Neural crest cell (in vitro differentiated cells): ENCODE measurements around the gene PFDN4. TPM values are rescaled to one million over a fixed set of nuclear protein-coding genes. Genes with fewer than 3 reads are reported as not detected.
"Not testable (repeated sequence)": the region's sequence is repeated elsewhere in the genome, so short reads cannot be mapped to it uniquely, and the experiment has no call there.

Source experiments
- DNase-seq: peaks from one replicate; pipeline ENCODE4 v3.0.0; 2021; ENCODE audit warnings: low read depth, mixed read lengths, low spot score
- H3K27ac Mint-ChIP-seq: one replicate; pipeline ENCODE4 v1.8.0; 2021; ENCODE audit warnings: mild to moderate bottlenecking, mixed read lengths; ENCODE audit not compliant: unreplicated experiment
- H3K27me3 Mint-ChIP-seq: 2 replicates; pipeline ENCODE4 v1.8.0; 2021; ENCODE audit warnings: low read depth, mild to moderate bottlenecking, mixed read lengths
- H3K36me3 Mint-ChIP-seq: 2 replicates; pipeline ENCODE4 v1.8.0; 2021; ENCODE audit warnings: low read depth, mild to moderate bottlenecking, mixed read lengths
- H3K4me1 Mint-ChIP-seq: 2 replicates; pipeline ENCODE4 v1.8.0; 2021; ENCODE audit warnings: mixed read lengths
- H3K4me3 Mint-ChIP-seq: one replicate; pipeline ENCODE4 v1.8.0; 2021; ENCODE audit warnings: mild to moderate bottlenecking, mixed read lengths
- H3K9me3 Mint-ChIP-seq: 2 replicates; pipeline ENCODE4 v1.8.0; 2021; ENCODE audit warnings: mixed read lengths
- total RNA-seq: library from RNA; stranded (reverse); gene quantifications from 2 replicates; pipeline ENCODE4 v1.2.1, GENCODE V29; 2021
- TF ChIP-seq, protein P1 (sequence below): fragments of 200-600 bp; sonication (generic); conservative IDR thresholded peaks from 2 replicates; pipeline ENCODE4 v1.5.0; 2021; ENCODE audit warnings: antibody characterized with exemption, mild to moderate bottlenecking

The PFDN4 gene
- total RNA-seq, 1 donor from 2014 or later: 34.7 TPM

DNA sequence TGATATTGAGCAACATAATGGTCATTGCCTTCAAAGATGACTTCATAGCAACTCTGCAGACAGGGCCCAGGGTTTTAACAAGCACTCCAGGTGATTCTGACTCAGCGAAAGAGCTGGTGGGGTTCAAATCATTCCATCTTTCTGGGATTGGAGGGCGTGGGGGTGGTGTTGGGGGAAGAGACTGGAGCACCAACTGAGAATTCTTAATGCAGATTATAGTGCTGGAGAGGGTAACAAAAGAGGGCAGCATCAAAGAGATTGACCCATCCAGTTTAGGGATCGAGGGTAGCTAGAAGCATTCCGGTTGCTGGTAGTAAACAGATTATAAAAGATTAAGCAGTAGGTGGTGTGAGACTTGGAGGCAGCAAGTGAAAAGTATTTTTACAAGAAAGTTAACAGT is 15.9 kb downstream of the PFDN4 start:
- DNase-seq: no peak
- H3K27ac Mint-ChIP-seq: no peak overlapping the region
- no peak overlapping the region for H3K4me3 Mint-ChIP-seq
- no peaks in the 10 kb centered on the region for H3K9me3 Mint-ChIP-seq
- TF ChIP-seq, protein P1, sequence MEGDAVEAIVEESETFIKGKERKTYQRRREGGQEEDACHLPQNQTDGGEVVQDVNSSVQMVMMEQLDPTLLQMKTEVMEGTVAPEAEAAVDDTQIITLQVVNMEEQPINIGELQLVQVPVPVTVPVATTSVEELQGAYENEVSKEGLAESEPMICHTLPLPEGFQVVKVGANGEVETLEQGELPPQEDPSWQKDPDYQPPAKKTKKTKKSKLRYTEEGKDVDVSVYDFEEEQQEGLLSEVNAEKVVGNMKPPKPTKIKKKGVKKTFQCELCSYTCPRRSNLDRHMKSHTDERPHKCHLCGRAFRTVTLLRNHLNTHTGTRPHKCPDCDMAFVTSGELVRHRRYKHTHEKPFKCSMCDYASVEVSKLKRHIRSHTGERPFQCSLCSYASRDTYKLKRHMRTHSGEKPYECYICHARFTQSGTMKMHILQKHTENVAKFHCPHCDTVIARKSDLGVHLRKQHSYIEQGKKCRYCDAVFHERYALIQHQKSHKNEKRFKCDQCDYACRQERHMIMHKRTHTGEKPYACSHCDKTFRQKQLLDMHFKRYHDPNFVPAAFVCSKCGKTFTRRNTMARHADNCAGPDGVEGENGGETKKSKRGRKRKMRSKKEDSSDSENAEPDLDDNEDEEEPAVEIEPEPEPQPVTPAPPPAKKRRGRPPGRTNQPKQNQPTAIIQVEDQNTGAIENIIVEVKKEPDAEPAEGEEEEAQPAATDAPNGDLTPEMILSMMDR: no peak
- no peaks in the 10 kb centered on the region for H3K4me1 Mint-ChIP-seq
- H3K36me3 Mint-ChIP-seq: no peaks in the 10 kb centered on the region
- no peaks in the 10 kb centered on the region for H3K27me3 Mint-ChIP-seq

GRCh38 chr20:54224642-54225041 is 16.8 kb downstream of the PFDN4 start:
- H3K27me3 Mint-ChIP-seq, H3K4me3 Mint-ChIP-seq, H3K27ac Mint-ChIP-seq, H3K9me3 Mint-ChIP-seq, H3K4me1 Mint-ChIP-seq, DNase-seq, H3K36me3 Mint-ChIP-seq: not testable (repeated sequence)

GRCh38 chr20:54227241-54227640 is 19.4 kb downstream of the PFDN4 start:
- TF ChIP-seq, protein P1: no peak

DNA sequence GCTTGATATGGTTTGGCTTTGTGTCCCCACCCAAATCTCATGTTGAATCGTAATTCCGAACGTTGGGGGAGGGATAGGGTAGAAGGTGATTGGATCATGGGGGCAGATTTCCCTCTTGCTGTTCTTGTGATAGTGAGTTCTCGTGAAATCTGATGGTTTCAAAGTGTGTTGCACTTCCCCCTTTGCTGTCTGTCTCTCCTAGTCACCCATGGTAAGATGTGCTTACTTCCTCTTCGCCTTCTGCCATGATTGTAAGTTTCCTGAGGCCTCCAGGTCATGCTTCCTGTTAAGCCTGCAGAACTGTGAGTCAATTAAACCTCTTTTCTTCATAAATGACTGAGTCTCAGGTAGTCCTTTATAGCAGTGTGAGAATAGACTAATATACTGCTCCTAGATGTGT is 19.9 kb downstream of the PFDN4 start:
- H3K4me1 Mint-ChIP-seq: no peaks in the 10 kb centered on the region
- H3K9me3 Mint-ChIP-seq: no peaks in the 10 kb centered on the region
- no peak for DNase-seq
- TF ChIP-seq, protein P1: no peak
- H3K4me3 Mint-ChIP-seq: no peak overlapping the region
- no peaks in the 10 kb centered on the region for H3K27me3 Mint-ChIP-seq
- no peaks in the 10 kb centered on the region for H3K36me3 Mint-ChIP-seq
- no peak overlapping the region for H3K27ac Mint-ChIP-seq

More at GRCh38 chr20:54227241-54227640, 19.4 kb downstream of the PFDN4 start:
- no peaks in the 10 kb centered on the region for H3K4me1 Mint-ChIP-seq
- no peaks in the 10 kb centered on the region for H3K27me3 Mint-ChIP-seq
- H3K4me3 Mint-ChIP-seq: no peak overlapping the region
- no peak overlapping the region for H3K27ac Mint-ChIP-seq
- DNase-seq: no peak
- no peaks in the 10 kb centered on the region for H3K9me3 Mint-ChIP-seq
- no peaks in the 10 kb centered on the region for H3K36me3 Mint-ChIP-seq

DNA sequence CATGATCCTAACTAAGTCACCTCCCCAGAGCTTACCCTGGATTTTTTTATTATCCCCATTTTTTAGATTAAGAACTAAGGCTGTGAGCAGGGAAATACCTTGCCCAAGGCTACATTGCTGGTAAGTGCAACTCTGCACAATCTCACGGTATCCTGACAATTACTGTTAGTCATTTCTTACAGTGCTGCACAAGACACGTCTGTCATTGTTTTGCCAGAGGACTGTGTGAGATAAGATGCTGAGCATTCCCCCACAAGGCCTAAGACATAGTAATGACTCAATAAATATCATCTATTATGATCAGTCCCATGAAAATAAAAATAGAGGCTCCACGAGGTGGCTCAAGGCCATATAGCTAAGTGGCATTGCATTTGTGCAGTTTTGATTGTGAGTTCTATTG is 21.0 kb downstream of the PFDN4 start:
- Mint-ChIP-seq H3K27ac (no peak overlapping the region), H3K27me3 (no peaks in the 10 kb centered on the region), H3K9me3 (no peaks in the 10 kb centered on the region), H3K4me1 (no peaks in the 10 kb centered on the region), H3K36me3 (no peaks in the 10 kb centered on the region), H3K4me3 (no peak overlapping the region)
- no peak for DNase-seq
- TF ChIP-seq, protein P1: no peak

DNA sequence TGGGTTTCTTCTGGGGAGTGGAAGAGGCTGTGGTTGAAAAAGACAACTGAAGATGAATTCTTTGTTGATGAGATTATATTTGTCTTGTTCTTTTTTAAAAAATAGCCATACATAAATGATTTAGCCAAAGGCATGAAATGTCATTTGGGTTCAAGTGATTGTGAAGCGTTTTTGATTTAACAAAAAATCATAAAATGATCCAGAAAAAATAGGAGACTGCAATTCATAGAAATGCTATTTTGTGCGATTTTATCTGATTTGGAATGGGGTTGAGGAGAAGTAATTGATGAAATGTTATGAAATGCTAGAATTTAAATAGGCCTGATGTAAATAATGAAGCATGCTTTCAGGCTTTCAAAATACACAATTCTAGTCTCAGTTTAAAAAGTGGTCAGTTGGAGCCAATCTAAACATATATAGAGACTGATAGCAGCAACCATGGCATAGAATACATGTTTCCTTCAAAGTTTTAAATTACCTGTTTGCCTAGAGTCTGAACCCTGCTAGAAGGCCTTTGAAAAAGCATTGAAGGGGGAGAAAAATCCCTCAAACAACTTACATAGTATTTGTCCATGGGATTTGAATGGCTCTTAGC is 21.8 kb downstream of the PFDN4 start:
- H3K4me3 Mint-ChIP-seq: no peak overlapping the region
- H3K27ac Mint-ChIP-seq: no peak overlapping the region
- H3K27me3 Mint-ChIP-seq: no peaks in the 10 kb centered on the region
- H3K4me1 Mint-ChIP-seq: no peaks in the 10 kb centered on the region
- H3K9me3 Mint-ChIP-seq: no peaks in the 10 kb centered on the region
- TF ChIP-seq, protein P1: no peak
- no peak for DNase-seq
- no peaks in the 10 kb centered on the region for H3K36me3 Mint-ChIP-seq
